Measurements from ENCODE around the gene TENM4. TPM values are rescaled to one million over a fixed set of nuclear protein-coding genes. Genes with fewer than 3 reads are reported as not detected.

The TENM4 gene
- total RNA-seq, 4 donors from 2014 or later: 4.0 to 14.6 (median 4.5) TPM

DNA sequence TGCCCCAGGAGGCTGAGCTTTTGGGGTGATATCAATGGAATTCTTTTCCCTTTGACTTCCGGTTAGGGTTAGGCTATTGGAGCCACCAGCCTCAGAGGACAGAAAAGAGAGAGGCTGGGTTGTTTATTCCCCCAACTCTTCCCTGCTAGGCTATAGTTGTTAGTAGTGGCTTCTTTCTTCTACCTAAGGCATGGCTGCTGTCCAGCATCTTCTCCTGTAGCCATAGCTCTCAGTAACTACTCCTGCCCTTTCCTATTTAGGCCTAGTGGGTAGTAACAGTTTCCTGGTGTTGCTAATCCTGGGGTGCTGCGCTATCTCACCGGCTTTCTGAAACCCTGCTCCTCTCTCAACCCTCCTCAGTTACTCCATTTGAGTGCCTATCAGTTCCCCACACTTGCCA lies 184.9 kb downstream of the TENM4 start:
- TF ChIP-seq, protein P1, sequence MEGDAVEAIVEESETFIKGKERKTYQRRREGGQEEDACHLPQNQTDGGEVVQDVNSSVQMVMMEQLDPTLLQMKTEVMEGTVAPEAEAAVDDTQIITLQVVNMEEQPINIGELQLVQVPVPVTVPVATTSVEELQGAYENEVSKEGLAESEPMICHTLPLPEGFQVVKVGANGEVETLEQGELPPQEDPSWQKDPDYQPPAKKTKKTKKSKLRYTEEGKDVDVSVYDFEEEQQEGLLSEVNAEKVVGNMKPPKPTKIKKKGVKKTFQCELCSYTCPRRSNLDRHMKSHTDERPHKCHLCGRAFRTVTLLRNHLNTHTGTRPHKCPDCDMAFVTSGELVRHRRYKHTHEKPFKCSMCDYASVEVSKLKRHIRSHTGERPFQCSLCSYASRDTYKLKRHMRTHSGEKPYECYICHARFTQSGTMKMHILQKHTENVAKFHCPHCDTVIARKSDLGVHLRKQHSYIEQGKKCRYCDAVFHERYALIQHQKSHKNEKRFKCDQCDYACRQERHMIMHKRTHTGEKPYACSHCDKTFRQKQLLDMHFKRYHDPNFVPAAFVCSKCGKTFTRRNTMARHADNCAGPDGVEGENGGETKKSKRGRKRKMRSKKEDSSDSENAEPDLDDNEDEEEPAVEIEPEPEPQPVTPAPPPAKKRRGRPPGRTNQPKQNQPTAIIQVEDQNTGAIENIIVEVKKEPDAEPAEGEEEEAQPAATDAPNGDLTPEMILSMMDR (IDR thresholded peaks at IDR 0.05; ENCODE audit: low read depth): no peak

DNA sequence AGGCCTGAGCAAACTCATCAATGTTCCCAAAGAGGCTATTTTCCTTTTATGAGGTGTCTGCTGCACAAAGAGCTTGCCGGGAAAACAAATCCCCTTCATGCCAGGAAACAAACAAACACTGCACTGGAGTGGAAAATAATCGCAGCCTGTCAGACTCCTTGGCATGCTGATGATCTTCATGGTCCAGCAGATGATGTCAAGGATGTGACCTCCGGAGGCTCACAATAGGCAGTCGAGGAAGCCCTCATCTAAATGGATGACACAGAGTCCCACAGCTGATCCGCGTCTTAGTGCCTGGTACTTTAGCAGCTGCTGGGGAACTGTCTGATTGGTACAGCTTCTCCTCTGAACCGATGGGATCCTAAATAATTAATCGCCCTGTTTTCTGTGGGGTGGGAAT lies 187.6 kb downstream of the TENM4 start:
- TF ChIP-seq, protein P1 (IDR thresholded peaks at IDR 0.05; ENCODE audit: low read depth): no peak

DNA sequence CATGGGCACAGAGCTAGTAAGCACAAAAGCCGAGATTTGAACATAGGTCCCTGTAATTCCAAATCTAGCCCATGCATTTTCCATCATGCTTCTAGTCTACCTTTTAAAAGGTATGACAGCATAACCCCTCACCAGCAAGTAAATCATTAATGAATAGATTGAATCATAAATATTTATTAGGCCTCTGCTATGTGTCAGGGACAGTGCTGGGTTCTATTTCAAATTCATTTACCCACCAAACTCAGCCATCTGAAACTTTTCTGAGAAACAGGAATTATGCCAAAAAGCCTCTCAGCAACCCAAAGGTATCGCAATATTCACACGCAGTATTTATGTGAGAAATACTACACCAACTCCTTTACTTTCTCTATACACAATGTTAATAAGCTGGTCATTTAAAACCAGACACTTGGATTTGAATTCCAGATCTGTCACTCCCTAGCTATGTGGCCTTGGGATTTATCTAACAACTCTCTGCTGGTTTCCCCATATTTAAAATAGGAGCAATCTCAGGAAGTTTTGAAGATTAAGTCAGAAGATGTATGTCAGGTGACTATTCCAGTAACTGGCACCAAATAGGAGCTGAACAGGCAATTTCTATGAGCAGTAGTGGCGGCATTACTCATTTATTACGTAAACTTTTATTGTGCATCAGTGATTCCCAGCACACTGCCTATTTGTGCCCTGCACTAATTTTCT lies 191.4 kb downstream of the TENM4 start:
- TF ChIP-seq, protein P1 (IDR thresholded peaks at IDR 0.05; ENCODE audit: low read depth): no peak

DNA sequence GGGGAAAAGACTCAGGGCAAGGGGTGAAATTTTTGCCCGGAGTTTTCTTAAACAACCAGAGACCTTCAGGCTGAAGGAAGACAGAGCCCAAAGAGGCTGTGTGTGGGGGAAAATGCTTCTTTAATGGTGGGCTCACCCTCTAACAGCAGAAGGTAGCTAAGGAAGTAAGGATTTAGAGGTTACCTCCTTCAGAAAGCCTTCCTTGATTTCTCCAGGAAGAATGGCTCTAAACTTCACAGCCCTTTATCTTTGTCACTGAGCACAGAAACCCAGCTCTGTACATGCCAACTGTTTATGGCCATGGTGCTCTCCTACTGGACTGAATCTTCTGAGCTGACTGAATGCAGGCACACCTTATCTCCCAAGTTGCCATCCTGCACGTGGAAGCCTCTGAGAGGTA lies 196.0 kb downstream of the TENM4 start:
- TF ChIP-seq, protein P1 (IDR thresholded peaks at IDR 0.05; ENCODE audit: low read depth): no peak

DNA sequence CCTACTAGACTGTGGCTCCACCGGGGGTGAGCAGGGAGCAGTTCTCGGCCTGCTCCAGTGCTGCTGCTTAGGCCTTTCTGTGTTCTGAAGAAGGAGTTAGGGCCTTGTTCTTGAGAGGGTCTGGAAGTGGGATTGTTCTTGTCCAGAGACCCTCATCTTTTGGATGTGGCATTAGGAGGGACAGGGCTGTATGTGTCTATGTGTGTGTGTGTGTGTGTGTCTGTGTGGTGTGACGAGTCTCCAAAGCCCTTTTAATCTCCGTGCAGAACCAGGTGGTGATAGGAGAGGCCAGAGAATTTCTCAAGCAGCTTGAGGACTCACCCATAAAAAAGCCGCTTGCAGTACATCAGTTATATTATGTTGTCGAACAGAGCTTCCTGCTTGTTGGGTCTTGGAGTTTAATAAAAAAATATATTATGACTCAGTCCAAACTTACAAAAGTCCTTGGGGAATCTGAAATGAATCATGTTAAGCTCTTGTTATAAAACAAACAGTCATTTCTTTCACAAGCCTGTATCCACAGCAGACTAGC lies 196.5 kb downstream of the TENM4 start:
- TF ChIP-seq, protein P1 (IDR thresholded peaks at IDR 0.05; ENCODE audit: low read depth): no peak

DNA sequence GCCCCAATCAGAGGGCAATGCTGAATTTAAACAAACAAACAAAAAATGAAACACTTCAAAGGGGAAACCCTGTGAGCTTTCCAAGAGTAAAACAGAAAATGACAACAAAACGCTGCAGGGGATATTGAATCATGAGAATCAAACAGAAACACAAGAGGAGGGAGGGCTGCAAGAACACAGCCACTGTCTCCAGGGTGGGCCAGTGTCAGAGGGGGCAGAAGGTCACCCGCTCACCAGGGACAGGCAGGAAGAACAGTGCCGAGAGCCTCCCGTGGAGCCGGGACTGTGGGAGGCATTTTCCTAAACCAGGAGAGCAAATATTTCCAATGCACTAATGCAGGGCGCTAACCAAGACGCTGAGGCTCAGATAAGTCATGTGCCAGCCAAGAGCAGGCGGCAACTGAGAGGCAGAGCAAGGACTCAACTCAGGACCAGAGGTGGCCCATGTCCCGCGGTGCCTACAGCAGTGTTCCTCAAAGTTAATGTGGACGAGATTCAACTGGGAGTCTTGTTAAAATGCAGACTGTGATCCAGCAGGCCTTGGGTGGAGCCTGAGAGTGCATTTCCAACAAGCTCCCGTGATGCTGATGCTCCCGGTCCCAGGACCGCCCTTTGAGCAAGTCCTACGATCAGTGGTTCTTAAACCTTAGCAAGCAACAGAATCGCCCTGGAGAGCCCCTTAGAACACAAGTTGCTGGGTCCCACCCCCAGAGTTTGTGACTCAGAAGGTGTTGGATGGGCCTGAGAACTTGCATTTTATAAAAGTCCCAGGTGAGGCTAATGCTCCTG lies 197.2 kb downstream of the TENM4 start:
- TF ChIP-seq, protein P1 (IDR thresholded peaks at IDR 0.05; ENCODE audit: low read depth): no peak

DNA sequence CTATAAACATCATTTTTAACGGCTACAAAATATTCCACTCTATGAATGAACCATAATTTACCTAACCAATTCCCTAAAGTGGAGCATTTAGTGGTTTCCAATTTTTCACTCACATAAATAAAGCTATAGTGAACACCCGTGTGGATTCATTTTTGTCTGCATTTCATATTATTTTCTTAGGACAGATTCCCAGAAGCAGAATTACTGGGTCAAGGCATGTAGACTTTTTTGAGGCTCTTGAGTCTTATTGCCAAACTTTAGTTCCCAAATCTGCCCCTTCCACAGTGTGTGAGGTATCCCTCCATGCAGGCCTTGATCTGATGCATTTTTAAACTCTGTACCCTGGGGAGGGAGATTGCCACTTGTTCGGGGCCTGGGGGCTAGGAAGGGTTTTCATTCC lies 198.2 kb downstream of the TENM4 start:
- TF ChIP-seq, protein P1 (IDR thresholded peaks at IDR 0.05; ENCODE audit: low read depth): no peak

Measured in subcutaneous adipose tissue (tissue), 4 donors.